Measurements from ENCODE around the gene LRGUK.

LRGUK gene

DNA sequence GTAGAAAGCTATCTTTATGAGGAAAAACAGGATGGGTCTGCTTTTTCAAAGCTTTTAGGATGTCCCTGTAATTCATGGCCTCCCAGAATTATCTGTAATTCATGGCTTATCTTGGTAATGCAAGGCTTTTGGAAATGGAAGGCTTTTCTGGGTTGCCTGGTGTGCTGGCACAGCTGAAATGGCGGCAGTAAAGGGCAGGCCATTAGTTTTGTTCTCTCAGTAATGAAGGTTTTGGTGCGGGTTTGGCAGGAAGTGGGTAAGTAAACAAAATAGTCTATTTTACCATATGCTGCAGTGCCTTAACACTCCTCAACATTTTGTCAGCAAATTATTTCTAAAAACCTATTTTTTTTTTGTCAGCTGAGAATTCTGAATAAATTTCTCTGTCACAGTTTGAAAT, 69.3 kb downstream of the LRGUK start:
- no peak for DNase-seq (ENCODE audit: low spot score)
- TF ChIP-seq, protein P1, sequence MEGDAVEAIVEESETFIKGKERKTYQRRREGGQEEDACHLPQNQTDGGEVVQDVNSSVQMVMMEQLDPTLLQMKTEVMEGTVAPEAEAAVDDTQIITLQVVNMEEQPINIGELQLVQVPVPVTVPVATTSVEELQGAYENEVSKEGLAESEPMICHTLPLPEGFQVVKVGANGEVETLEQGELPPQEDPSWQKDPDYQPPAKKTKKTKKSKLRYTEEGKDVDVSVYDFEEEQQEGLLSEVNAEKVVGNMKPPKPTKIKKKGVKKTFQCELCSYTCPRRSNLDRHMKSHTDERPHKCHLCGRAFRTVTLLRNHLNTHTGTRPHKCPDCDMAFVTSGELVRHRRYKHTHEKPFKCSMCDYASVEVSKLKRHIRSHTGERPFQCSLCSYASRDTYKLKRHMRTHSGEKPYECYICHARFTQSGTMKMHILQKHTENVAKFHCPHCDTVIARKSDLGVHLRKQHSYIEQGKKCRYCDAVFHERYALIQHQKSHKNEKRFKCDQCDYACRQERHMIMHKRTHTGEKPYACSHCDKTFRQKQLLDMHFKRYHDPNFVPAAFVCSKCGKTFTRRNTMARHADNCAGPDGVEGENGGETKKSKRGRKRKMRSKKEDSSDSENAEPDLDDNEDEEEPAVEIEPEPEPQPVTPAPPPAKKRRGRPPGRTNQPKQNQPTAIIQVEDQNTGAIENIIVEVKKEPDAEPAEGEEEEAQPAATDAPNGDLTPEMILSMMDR (IDR thresholded peaks at IDR 0.05; ENCODE audit: extremely low read depth, missing control alignments) = no peak

DNA sequence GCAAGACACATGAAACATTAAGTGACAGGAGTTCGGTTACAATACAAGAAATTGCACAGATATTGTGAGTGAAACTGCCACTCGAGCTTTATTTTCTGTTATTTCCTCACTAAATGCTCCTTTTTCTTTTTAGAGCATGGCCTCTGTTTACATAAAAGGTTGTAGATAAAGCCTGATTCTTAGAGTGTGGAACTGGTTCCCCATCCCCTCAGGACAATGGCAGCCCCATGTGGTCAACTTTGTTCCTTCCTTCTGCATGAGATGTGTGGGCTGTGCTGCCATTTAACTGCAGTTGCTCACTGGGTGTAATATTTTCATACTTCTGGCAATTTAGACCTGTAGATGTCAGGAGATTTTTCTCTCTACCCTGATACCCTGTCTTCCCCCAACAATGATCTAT, 70.2 kb downstream of the LRGUK start:
- no peak for DNase-seq (ENCODE audit: low spot score)
- TF ChIP-seq, protein P1 (IDR thresholded peaks at IDR 0.05; ENCODE audit: extremely low read depth, missing control alignments) = no peak

DNA sequence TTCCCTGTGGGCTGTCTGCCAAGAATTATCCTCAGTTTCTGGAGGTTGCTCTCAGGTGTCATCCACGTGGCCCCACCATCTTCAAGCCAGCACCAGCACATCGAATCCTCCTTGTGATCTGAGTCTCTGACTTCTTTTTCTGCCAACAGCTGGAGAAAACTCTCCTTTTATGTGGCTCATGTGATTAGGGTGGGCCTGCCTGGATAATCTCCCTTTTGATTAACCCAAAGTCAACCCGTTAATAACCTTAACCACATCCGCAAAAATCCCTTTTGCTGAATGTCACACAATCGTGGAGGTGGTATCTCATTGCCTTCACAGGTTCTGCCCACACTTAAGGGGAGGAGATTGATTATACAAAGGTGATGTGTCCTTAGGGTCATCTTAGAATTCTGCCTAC, 73.8 kb downstream of the LRGUK start:
- no peak for DNase-seq (ENCODE audit: low spot score)
- TF ChIP-seq, protein P1 (IDR thresholded peaks at IDR 0.05; ENCODE audit: extremely low read depth, missing control alignments) = no peak

DNA sequence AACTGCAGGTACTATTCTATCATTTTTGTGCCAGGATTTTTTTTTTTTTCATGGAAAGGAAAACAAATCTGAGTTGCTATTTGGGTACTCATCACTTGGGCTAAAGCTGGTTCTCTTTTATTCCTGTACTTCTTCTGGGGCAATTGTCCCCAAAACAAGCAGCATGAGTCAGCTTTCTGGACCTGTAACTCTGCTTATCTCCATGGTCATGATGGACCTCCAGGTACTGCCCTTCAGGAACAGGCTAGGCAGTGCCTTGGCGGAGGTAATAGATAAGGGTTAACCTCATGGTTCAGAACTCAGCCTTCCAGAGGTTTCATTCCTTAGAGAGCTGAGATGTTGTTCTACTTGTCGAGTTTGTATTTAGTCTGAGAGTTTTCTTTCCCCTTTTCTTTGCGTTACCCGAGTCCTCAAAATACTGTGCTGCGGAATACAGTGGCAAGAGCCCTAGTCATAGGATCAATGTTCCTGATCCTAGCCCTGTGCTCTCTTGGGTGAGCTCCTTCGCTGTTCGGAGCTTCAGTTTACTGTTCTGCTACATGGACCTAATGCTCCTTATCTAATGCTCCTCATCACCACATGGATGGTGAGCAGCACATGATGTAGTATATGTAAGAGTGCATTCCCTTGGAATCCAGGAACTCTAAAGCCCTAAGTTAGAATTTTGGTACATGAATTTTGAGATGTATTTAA, 74.6 kb downstream of the LRGUK start:
- TF ChIP-seq, protein P1 (IDR thresholded peaks at IDR 0.05; ENCODE audit: extremely low read depth, missing control alignments) = no peak
- no peak for DNase-seq (ENCODE audit: low spot score)

DNA sequence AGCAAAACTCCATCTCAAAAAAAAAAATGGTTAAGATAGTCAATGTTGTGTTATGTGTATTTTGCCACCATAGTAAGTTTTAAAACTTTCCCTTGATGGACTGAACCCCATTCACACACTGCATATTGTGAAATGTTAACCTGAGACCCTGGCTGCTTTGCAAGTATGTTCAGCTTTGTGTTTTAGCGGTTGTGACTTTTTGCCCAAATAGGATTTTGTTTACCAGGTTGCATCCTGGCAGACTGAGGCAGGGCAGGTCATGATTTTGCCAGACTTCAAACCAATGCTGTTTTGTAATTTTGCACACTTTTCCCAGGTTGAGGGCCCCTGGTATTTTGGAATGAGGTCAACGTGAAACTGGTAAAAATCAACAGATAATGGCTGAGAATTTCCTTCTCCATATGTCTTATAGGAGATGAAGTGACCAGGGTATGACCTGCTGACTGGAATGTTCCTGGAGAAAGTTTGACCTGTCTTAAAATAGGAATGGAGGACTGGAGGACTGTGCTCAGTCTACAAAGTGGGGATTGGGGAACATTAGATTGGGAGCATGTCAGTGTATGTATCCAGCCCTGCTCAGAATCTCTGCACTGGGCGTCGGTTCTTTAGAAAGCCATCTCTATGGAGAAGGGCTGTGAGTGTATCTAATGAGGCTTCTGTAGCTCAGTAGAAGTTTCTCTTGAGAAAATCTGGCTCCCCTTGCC, 76.2 kb downstream of the LRGUK start:
- no peak for DNase-seq (ENCODE audit: low spot score)
- TF ChIP-seq, protein P1 (IDR thresholded peaks at IDR 0.05; ENCODE audit: extremely low read depth, missing control alignments) = no peak

DNA sequence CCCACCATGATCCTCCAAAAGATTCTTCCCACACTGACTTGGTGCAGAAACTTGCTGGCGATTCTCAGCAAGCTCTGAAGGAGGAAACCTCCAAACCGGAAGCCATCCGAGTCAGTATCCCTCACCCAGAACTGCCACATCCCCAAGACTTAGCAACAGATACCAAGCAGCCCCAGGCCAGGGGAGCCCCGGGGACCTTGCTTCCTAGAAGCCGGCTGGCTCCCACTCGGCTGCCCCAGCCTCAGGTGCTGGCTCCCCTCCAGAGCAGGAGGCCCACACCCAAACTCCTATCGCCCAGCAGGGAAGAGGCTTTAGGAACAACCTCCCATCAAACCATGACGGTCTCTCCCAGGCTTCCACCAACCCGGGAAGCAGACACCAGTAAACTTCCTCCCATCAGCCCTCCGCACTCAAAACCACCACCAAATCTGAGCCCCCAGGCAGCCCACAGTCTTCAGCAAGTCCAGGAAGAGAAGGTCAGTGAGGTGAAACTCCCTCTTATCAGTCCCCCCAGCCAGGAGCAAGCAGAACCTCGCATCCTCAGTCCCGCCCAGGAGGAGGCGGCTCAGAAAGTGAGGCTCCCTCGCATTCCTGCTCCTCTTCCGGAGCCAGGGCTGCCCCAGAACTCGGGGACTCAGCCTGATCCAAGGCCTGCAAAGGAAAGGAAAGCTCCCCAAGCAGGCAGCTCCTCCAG, 82.3 kb downstream of the LRGUK start:
- DNase-seq (ENCODE audit: low spot score) = no peak
- TF ChIP-seq, protein P1 (IDR thresholded peaks at IDR 0.05; ENCODE audit: extremely low read depth, missing control alignments) = no peak

DNA sequence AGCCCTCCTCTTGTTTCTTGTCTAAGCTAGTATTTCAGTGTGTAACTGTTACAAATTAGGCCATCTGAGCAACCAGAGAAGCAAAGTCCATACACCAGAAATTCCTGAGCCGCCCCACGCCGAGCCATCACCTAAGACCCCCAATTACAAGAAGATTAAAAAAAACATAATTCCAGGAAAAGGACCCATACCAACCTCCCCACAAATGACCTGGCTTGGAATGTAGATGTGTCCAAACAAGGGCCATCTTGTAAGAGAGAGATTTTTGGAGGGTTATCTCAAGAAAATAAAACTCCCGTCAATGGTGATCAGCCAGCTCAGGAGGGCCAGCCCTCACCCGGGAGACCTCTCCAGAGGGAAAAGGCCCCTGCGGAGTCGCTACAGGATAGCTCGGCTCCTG, 83.1 kb downstream of the LRGUK start:
- no peak for DNase-seq (ENCODE audit: low spot score)
- TF ChIP-seq, protein P1 (IDR thresholded peaks at IDR 0.05; ENCODE audit: extremely low read depth, missing control alignments) = no peak
